Measurements from ENCODE around the gene TAL1.

DNA sequence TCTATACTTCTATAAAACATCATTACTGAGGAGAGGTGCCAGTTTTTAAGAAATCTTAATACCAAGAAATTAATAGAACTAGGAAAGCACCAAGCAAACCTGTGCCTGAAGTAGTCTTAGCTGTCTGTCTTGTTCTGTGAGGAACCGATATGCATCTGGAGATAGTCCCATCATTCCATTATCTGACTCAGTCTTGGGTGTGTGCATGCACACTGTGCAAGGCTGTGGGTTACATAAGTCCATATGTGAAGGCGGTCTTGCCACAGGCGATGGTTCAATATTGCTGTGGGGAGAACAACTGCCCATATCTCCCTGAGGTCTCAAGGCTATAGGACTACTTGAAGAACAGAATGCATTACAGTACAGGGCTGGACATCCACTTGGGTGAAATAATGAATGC, 48.1 kb upstream of the TAL1 start:
- TF ChIP-seq, protein P1, sequence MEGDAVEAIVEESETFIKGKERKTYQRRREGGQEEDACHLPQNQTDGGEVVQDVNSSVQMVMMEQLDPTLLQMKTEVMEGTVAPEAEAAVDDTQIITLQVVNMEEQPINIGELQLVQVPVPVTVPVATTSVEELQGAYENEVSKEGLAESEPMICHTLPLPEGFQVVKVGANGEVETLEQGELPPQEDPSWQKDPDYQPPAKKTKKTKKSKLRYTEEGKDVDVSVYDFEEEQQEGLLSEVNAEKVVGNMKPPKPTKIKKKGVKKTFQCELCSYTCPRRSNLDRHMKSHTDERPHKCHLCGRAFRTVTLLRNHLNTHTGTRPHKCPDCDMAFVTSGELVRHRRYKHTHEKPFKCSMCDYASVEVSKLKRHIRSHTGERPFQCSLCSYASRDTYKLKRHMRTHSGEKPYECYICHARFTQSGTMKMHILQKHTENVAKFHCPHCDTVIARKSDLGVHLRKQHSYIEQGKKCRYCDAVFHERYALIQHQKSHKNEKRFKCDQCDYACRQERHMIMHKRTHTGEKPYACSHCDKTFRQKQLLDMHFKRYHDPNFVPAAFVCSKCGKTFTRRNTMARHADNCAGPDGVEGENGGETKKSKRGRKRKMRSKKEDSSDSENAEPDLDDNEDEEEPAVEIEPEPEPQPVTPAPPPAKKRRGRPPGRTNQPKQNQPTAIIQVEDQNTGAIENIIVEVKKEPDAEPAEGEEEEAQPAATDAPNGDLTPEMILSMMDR (IDR thresholded peaks at IDR 0.05; ENCODE audit: control extremely low read depth in 1 of 3, insufficient read depth in 1 of 3, low read depth in 1 of 3, low read length in 3 of 3) = no peak
- TF ChIP-seq POLR2A (IDR thresholded peaks at IDR 0.05; ENCODE audit: control extremely low read depth in 1 of 2, low read depth in 2 of 2, low read length in 2 of 2) (no peak), TCF12 (IDR thresholded peaks at IDR 0.05; ENCODE audit: low read depth, low read length) (no peak)

All from H1 (cell line).